ENCODE results near the gene CD3G. TPM values are rescaled to one million over a fixed set of nuclear protein-coding genes. Genes with fewer than 3 reads are reported as not detected.

The CD3G gene
- total and polyA plus RNA-seq, 9 of the 15 experiments (the other 6 are each of a cell fraction or from before 2014, with no cell fraction given), result 0.30 to 1.7 (median 0.47) TPM

DNA sequence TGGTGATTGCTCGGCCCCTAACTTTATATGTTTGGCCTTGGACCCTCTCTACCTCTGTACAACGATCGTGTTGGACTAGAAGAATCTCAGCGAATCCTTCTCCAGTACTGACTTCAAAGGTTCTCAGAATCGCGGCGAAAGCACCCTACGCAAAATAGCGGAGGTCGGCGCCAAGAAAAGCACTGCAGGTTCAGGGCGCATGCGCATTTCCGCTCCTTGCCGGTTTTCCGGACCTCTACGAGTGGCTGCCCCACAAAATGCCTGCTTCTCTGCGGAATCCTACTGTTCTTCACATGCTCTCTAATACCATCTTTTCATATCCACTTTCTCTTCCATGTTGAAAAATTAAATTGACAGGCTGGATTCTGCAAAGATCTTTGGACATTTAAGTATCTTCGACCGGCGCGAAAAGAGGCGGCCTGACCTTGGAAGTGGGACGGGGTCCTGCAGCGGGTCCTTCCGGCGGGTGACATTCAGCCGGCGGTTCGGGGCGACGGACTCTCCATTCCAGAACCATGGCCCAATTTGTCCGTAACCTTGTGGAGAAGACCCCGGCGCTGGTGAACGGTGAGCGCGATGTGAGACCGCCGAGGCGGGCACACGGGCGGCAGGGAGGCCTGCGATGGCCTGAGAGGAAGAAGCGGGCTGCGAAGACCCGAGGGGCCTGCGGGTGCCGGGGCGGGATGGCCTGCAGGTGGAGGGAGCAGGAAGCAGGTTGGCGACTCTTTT is 57.2 kb downstream of the CD3G start, which contains the start of gene ATP5MG (continued):
- TF ChIP-seq, protein P1, sequence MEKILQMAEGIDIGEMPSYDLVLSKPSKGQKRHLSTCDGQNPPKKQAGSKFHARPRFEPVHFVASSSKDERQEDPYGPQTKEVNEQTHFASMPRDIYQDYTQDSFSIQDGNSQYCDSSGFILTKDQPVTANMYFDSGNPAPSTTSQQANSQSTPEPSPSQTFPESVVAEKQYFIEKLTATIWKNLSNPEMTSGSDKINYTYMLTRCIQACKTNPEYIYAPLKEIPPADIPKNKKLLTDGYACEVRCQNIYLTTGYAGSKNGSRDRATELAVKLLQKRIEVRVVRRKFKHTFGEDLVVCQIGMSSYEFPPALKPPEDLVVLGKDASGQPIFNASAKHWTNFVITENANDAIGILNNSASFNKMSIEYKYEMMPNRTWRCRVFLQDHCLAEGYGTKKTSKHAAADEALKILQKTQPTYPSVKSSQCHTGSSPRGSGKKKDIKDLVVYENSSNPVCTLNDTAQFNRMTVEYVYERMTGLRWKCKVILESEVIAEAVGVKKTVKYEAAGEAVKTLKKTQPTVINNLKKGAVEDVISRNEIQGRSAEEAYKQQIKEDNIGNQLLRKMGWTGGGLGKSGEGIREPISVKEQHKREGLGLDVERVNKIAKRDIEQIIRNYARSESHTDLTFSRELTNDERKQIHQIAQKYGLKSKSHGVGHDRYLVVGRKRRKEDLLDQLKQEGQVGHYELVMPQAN (IDR thresholded peaks at IDR 0.05; ENCODE audit: borderline replicate concordance), result peak; percentile 88
- TF ChIP-seq E2F5 (CRISPR knock-in tag; IDR thresholded peaks at IDR 0.05), result 0 out of 2 replicates have a peak, but pooled peaks have one; percentile 42
- peak; percentile 83 for TF ChIP-seq TBP (optimal IDR thresholded peaks at IDR 0.05; ENCODE audit: low read depth, low read length)
- 0 out of 2 replicates have a peak, but pooled peaks have one; percentile 7 for TF ChIP-seq SMAD4 (CRISPR knock-in tag; conservative IDR thresholded peaks at IDR 0.05)
- TF ChIP-seq, protein P2, sequence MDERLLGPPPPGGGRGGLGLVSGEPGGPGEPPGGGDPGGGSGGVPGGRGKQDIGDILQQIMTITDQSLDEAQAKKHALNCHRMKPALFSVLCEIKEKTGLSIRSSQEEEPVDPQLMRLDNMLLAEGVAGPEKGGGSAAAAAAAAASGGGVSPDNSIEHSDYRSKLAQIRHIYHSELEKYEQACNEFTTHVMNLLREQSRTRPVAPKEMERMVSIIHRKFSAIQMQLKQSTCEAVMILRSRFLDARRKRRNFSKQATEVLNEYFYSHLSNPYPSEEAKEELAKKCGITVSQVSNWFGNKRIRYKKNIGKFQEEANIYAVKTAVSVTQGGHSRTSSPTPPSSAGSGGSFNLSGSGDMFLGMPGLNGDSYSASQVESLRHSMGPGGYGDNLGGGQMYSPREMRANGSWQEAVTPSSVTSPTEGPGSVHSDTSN (CRISPR knock-in tag; IDR thresholded peaks at IDR 0.05; ENCODE audit: low read depth), result no peak
- TF ChIP-seq, protein P2 (tag; conservative IDR thresholded peaks at IDR 0.05; ENCODE audit: low read depth), result no peak
- no peak for TF ChIP-seq OTX1 (CRISPR knock-in tag; IDR thresholded peaks at IDR 0.05)
- TF ChIP-seq STAT5B (CRISPR knock-in tag; IDR thresholded peaks at IDR 0.05), result no peak
- peak; percentile 27; the same call in 1 of the 2 replicates for TF ChIP-seq JUND (IDR thresholded peaks at IDR 0.05; ENCODE audit: borderline replicate concordance, low read depth, low read length)
- no peak; the same call in 2 of the 3 replicates for TF ChIP-seq JUND (tag; IDR thresholded peaks at IDR 0.05; ENCODE audit: borderline replicate concordance, low read depth, low read length)
- TF ChIP-seq MEIS2 (IDR thresholded peaks at IDR 0.05; ENCODE audit: partially characterized antibody), result peak; percentile 46
- no peak for TF ChIP-seq ZNF707 (CRISPR knock-in tag; conservative IDR thresholded peaks at IDR 0.05)
- TF ChIP-seq ZNF77 (CRISPR knock-in tag; IDR thresholded peaks at IDR 0.05), result no peak
- no peak for TF ChIP-seq BRCA1 (IDR thresholded peaks at IDR 0.05)
- no peak for TF ChIP-seq BRCA1 (CRISPR knock-in tag; IDR thresholded peaks at IDR 0.05)
- no peak for TF ChIP-seq MAFF (IDR thresholded peaks at IDR 0.05; ENCODE audit: low read length)
- no peak for TF ChIP-seq ZKSCAN3 (CRISPR knock-in tag; IDR thresholded peaks at IDR 0.05)
- no peak for TF ChIP-seq ZNF121 (CRISPR knock-in tag; conservative IDR thresholded peaks at IDR 0.05)
- TF ChIP-seq RUNX1 (IDR thresholded peaks at IDR 0.05; ENCODE audit: low read depth), result no peak
- TF ChIP-seq BCOR (IDR thresholded peaks at IDR 0.05), result no peak
- no peak for TF ChIP-seq NR3C1 (CRISPR knock-in tag; IDR thresholded peaks at IDR 0.05)
